KBM-7 (cell line): Measurements from ENCODE around the gene NR2C1.
A peak's percentile ranks its signal among the peaks of the same experiment; 100 is the strongest.
"Not testable (repeated sequence)": the region's sequence is repeated elsewhere in the genome, so short reads cannot be mapped to it uniquely, and the experiment has no call there.

Experiments used
- DNase-seq: peaks from one replicate; pipeline ENCODE4 v3.0.0-alpha.2; 2015
- in situ Hi-C: fragments of 300-500 bp; cut with MboI; formaldehyde crosslinking; loops from 2 replicates; pipeline ENCODE4 v1.14.3; 2020; ENCODE audit warnings: low sequenced_read_pairs, low pct_unique_long_range_greater_than_20kb, mixed read lengths

Gene NR2C1

DNA sequence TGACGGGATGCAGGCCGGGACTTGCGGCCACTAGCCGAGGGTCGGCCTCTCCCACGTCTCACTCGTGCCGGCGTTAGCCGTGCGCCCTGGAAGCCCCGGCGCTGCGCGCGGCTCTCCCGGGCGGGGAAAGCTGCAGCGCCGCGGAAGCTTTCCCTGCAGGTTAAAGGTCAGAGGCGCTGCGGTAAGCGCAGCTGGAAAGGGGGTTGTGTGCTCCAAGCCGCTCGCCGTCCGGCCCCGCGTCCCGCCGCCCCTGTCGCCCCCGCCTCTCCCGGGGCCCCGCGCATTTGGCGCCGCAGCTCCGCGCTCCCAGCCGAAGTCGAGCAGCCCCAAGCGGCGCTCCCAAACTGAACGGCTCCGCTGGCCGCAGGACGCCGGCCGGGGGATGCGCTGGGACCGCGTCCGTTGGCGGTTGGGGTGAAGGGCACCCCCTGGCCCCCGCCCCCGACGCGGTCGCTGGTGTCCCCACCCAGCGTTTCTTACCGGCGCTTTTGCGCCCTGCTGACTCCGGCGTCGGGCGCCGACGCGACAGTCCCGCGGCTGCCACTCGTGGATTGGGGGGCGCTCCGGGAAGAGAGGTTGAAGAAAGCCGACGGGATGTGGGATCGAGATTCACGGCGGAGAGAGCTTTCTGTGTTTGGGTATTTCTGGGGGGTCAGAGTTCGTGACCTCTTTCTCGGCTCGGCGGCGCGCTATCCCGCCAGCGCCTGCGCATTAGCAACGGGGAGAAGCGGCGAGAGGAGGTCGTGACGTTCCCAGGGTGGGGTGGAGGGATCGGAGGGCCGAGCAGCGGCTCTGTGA is at the start of gene NR2C1:
NR2C1 (minus strand) TSS at position 719 of the 798 bp plus-strand sequence. CDS start 6,234 bp downstream, outside the sequence.
- peak; percentile 96 for DNase-seq
- in situ Hi-C loops = no loop called here

DNA sequence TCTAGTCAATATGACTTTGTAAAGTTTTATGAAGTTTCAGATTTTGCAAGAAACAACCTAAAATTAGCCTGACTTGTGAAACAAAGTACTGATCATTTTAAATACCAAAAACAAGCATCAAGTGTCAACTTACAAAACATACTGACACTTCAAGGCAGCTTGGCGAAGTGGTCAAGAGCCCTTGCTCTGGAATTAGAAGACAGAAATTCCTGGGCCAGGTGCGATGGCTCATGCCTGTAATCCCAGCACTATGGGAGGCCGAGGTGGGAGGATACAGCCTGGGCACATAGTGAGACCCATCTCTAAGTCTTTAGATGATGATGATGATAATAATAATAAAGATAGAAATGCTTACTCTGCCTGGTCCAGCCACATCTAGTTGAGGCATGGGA is 45.4 kb upstream of the NR2C1 start:
- in situ Hi-C loops = loop anchor here (25.0 kb wide), 1 partner anchor 419 kb away; no protein-coding TSS in a partner anchor
- DNase-seq = no peak

DNA sequence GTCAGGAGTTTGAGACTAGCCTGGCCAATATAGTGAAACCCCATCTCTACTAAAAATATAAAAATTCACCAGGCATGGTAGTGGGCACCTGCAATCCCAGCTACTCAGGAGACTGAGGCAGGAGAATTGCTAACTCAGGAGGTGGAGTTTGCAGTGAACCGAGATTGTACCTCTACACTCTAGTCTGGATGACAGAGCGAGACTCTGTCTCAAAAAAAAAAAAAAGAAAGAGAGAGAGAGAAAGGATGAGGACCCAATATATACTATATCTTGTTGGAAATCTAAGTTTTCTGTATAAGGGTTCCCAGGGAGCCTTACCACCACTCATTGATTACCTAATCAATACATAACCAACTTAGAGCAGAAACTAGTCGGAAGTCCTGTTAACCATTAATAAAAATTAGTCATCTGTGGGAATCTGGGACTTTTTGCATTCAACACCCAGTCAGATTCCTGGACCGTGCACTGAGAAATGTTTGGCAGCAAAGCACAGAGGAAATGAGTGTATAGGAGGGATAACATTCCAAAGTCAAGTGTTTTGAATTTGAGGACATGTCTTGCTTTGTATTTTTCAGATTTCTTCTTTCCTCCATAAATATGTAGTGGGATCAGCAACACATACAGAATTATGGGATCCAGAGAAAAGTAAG is 44.8 kb upstream of the NR2C1 start:
- no peak for DNase-seq
- in situ Hi-C loops = loop anchor here (25.0 kb wide), 1 partner anchor 419 kb away; no protein-coding TSS in a partner anchor

DNA sequence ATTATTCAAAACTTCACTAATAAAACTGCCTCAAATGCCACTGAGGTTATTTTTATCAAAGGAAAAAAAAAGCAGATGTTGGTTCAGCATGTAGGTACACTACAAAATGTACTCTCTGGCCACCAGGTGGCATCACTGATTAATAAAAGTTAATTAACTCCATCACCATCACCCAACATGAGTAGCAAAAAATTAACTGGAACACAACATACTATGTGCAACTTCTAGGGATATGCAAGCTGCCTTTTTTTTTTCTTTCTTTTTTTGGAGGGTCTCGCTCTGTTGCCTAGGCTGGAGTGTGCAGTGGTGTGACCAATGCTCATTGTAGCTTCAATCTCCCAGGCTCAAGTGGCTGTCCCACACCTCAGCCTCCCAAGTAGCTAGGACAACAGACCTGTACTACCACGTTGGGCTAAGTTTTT is 43.8 kb upstream of the NR2C1 start:
- DNase-seq = peak; percentile 80
- in situ Hi-C loops = loop anchor here (25.0 kb wide), 1 partner anchor 420 kb away; no protein-coding TSS in a partner anchor

DNA sequence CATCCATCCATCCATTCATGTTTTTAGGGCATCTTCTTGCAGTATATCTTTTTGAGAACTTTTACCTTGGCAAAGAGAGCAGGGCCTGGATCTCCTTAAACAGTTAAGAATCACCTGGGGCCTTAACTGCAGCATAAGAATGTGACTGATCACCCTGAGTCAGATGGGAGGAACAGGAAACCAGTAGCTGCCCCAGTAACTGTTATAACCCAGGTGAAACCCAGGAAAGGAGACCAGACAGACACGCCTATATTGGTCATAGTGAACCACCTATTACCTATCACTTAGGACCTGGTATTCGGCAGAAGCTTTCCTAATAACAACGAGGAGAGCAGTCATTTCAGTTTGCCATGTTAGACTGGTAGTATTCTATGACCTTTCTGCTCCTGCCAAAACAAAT is 43.4 kb upstream of the NR2C1 start:
- in situ Hi-C loops = loop anchor here (25.0 kb wide), 1 partner anchor 421 kb away; no protein-coding TSS in a partner anchor
- DNase-seq = no peak

DNA sequence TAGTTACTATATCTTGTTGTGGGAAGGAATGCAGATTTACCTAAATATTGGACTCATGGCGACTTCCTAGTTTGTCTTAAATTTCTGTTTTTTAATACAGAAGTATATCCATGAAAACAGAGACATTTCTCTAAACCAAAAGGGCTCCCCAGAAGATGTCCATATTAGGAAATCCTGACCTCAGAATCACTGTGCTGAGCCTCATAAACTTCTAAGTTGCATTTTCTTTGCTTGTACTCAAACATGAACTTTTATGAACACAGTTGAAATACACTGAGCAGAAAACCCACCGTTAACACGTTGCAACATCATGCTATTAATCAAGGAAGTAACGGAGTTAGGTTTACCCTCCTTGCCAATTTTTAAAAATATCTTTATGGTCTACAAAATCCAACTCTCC is 42.9 kb upstream of the NR2C1 start:
- DNase-seq = no peak
- in situ Hi-C loops = loop anchor here (25.0 kb wide), 1 partner anchor 421 kb away; no protein-coding TSS in a partner anchor

DNA sequence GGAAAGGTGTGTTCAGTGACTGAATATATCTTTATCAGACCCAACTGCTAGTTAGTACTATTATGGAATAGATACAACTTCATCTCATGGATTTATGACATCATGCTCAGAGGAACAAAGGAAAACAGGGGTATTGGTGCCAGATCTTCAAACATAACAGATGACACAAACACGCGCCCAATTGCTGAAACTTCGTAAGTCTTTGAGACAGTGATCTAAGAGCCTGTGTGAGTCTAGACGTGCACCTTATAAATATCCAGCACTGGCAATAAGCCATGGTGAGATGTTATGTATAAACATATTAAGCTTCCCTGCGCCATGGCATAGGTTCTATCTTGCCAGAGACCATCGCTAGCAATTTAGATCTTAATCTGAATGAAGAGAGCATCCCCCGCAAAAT is 42.2 kb upstream of the NR2C1 start:
- in situ Hi-C loops = loop anchor here (25.0 kb wide), 1 partner anchor 422 kb away; no protein-coding TSS in a partner anchor
- DNase-seq = no peak

DNA sequence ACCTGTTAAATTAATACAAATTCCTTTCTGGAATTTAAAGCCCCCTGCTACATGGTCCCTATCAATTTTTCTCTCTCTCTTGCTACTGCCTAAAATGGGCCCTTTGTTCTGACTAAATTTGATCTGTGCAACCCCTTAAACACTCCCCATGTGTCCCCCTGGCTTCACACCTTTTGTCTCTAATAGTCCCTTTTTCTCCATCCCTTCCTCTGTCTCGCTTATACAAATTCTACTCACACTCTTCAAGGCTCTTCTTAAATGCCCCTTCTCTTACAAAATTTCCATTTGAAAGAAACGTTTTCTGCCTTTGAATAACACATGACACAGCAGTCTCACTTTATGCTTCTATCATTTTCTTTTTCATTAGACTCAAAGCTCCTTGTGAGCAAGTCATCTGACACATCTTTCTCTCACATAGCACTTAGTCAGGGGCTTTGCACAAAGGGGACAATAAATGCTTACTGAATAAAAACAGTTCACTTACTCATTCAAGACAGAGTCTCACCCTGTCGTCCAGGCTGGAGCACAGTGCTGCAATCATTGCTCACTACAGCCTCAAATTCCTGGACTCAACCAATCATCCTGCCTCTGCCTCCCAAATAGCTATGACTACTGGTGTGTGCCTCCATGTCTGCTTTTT is 41.5 kb upstream of the NR2C1 start:
- in situ Hi-C loops = loop anchor here (25.0 kb wide), 1 partner anchor 422 kb away; no protein-coding TSS in a partner anchor
- no peak for DNase-seq

DNA sequence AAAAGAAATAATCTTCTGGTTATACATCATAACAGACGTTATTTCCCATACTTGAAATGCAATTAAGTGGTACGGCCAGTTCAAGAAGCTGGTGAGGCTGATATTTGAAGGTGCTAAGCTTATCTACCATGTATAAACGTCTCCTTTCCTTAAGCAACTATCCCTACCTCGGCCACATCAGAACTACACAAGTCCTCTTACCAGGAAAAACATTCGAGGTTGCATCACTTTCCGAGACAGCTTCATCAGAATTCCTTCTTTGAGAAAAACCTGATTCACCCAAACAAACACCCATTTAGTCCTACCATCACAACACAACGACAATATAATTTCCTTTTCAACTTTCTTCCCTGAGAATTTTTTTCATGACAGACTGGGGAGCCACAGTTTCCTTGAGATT is 33.9 kb upstream of the NR2C1 start:
- DNase-seq = no peak
- in situ Hi-C loops = loop anchor here (25.0 kb wide), 1 partner anchor 430 kb away; no protein-coding TSS in a partner anchor

DNA sequence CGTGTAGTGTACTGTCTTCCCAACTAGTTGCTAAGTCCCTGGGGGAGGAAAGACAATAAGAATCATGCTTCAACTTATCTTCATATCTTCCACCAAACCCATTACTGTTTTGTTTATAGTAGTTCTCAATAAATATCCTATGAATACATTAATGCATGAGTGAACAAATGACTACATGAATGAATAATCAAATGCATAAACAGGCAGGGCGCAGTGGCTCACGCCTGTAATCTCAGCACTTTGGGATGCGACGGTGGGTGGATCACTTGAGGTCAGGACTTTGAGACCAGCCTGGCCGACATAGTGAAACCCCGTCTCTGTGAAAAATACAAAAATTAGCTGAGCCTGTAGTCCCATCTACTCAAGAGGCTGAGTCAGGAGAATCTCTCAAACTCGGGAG is 32.1 kb upstream of the NR2C1 start:
- DNase-seq = no peak
- in situ Hi-C loops = loop anchor here (25.0 kb wide), 1 partner anchor 432 kb away; no protein-coding TSS in a partner anchor

DNA sequence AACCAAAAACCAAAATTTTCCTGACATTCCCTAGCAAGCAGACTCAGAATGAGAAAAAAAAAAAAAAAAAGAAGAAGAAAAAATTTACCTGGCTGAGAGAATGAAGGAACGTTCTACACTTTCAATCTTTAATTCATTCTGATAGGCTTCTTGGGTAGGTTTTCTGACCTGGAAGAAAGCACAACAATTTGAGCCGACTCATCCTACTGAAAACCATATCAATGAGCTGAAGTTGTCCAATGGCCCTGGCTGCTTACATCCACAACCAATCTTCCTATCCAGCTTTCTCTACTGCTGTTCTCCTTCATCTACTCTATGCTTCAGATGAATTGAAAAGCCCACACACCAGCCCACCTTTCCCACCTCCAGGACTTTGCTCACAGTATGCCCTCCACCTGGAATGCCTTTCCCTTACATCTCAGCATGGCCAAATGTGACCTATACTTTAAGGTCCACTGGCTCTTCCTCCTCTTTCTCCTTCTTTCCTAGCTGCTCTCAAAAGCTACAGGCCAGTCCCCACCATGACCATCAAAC is 31.6 kb upstream of the NR2C1 start:
- in situ Hi-C loops = loop anchor here (25.0 kb wide), 1 partner anchor 432 kb away; no protein-coding TSS in a partner anchor
- DNase-seq = no peak

DNA sequence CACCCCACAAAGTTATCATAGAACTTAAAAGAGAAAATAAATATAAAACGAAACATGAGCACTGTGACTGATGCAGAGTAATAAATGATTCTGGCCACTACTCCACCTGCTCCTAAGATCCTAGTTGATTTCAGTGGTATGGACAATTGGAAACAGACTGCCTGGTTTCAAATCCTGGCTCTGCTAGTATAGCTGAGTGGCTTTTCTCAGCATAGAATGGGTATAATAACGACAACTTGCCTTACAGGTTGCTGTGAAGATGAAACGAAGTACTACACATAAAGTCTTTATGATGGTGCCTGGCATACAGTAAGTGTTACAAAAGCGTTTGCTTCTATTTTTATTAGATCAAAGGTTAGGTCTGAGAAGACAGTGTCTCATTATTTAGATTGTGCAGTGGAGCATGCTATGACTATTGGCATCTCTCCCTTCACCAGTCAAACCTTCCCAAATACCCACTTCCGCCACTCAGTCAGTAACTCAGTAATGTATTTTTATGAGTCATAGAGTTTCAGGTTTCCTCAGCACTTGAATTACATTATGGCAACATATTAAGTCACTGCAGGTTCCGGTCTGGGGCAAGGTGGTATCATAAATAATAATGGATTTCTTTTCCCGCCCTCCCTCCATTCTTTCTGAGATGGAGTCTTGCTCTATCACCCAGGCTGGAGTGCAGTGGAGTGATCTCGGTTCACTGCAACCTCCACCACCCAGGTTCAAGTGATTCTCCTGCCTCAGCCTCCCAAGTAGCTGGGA is 29.7 kb upstream of the NR2C1 start:
- in situ Hi-C loops = loop anchor here (25.0 kb wide), 1 partner anchor 434 kb away; no protein-coding TSS in a partner anchor
- peak; percentile 84 for DNase-seq

DNA sequence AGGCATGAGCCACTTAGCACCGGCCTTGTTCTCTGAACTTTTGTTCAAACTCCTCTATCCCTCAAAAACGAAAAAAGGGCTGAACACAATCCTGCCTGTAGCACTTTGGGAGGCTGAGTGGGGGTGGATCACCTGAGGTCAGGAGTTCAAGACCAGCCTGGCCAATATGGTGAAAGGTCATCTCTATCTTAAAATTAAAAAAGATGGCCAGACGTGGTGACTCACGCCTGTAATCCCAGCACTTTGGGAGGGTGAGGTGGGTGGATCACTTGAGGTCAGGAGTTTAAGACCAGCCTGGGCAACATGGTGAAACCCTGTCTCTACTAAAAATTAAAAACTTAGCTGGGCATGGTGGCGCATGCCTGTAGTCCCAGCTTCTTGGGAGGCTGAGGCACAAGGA is 28.5 kb upstream of the NR2C1 start:
- in situ Hi-C loops = loop anchor here (25.0 kb wide), 1 partner anchor 435 kb away; no protein-coding TSS in a partner anchor
- DNase-seq = not testable (repeated sequence)

DNA sequence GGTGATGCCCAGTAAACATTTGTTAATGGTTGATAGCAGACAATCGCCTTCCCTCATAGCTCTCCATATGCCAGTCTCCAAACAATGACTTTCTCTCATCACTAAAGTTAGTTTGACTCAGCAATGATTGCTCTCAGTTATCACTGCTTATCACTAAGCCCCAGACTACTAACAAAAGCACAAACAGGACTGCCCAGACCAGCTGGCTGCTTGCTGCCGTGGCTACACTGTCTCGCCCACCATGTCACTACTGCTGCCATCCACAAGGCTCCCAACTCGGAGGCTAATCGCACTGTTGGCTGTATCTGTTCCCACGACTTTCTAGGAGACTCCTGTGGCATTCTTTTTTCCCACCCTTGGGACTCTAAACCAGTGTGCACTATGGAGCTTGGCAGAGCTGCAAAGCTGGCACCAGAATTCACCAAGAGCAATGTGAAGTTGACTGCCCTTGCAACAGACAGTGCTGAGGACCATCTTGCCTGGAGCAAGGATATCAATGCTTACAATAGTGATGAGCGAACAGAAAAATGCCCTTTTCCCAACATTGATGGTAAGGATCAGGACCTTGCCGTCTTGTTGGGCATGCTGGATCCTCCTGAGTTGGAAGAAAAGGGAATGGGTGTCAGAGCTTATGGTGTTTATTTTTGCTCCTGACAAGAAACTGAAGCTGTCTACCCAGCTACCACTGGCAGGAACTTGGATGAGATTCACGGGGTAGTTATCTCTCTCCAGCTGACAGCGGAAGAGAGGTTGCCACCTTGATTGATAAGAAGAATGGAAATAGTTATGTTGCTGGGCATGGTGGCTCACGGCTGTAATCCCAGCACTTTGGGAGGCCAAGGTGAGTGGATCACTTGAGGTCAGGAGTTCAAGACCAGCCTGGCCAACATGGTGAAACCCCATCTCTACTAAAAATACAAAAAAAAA is 27.1 kb upstream of the NR2C1 start:
- in situ Hi-C loops = loop anchor here (25.0 kb wide), 1 partner anchor 437 kb away; no protein-coding TSS in a partner anchor
- DNase-seq = no peak

DNA sequence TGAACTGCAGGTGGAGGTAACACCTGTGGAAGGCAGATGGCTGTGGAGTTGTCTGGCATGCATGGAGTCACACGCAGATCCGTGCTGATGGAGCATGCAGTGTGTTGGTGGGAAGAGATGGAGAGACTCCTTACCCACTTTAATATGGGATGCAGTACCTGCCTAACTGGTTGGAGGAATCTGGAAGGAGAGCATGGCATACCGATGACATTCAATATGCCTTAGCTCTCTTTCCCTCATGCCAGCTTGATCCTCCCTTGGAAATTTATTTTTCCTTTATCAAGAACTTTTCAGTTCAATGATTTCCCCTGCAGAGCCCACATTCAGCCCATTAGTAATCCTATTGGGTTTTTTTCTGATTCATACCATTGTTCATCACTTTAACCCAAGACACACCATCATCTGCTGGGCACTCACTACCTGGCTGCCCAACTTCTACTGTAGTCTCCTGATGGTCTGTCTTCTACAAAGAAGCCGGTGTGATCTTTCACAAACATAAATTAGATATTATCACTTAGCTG is 25.9 kb upstream of the NR2C1 start:
- in situ Hi-C loops = no loop called here

DNA sequence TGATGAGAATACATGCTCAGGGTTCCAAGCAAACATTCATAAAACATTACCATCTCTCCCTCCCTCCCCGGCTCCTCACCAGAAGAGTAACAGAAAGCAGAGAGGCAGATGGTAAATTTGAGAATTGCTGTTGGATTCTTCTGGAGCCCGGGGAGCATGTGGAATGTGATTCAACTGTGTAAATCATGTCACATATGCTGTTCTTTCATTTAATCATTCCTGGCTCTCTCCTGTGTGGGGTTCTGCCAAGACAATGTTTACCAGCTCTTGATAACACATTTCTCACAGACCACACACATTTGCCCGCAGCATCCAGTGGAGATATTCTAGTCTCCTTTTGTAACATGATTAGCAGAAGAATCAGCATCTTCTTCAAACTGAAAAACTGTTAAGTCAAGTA is 23.4 kb upstream of the NR2C1 start:
- no peak for DNase-seq
- in situ Hi-C loops = no loop called here

More for the DNA sequence above, 25.9 kb upstream of the NR2C1 start:
- no peak for DNase-seq

DNA sequence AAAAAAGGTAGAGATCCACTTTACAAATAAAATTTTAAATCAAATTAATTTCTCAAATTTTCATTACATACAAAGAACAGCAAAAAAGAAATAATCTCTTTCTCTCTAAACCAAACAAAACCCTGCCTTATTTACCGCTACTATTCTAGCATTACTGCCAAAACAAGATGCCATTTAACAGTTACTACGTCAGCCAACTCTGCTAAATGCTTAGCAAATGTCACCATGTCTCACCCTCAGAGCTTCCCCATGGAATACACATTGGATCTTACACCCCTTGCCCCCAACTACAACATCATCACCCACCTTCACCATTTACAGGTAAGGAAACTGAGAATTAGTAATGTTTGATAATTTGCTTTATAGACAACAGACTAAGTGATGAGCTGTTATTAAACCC is 23.0 kb upstream of the NR2C1 start:
- in situ Hi-C loops = no loop called here
- no peak for DNase-seq
